Testis (tissue), 2 donors: Measurements from ENCODE around the gene GAA.

Experiments
- CTCF ChIP-seq, 3 experiments: fragments of 450-650 bp in 2 of 3; fragments of 200-600 bp in 1 of 3; sonication (generic) in 1 of 3; IDR thresholded peaks; one replicate each; pipeline ENCODE4 v1.5.1; 2016 to 2019; ENCODE audit warnings: antibody characterized with exemption in 3 of 3, mild to moderate bottlenecking in 2 of 3, moderate library complexity in 1 of 3
- POLR2A ChIP-seq: fragments of 450-650 bp; IDR thresholded peaks from one replicate; pipeline ENCODE4 v1.6.1; 2017; ENCODE audit warnings: antibody characterized with exemption, mild to moderate bottlenecking, moderate library complexity

GRCh38 chr17:80101946-80102663 lies 724 bp downstream of the GAA start:
- TF ChIP-seq CTCF (IDR thresholded peaks at IDR 0.05) (no peak), POLR2A (no peak)
